Ovary (tissue), 9 donors: Measurements from ENCODE around the gene USP36. TPM values are rescaled to one million over a fixed set of nuclear protein-coding genes. Genes with fewer than 3 reads are reported as not detected.

Source experiments
- DNase-seq, 5 donors: peaks; one replicate each; pipeline ENCODE4 v3.0.0-alpha.2; 2019 to 2020
- H3K27ac ChIP-seq, 2 donors: fragments of 200-600 bp; one replicate each; pipeline versions ENCODE4 v1.5.1 to v1.8.0; 2019 to 2022
- H3K27me3 ChIP-seq: fragments of 200-600 bp; one replicate; pipeline ENCODE4 v1.8.0; 2022
- H3K36me3 ChIP-seq: fragments of 200-600 bp; sonication (generic); one replicate; pipeline ENCODE4 v1.5.1; 2019
- H3K4me1 ChIP-seq: one replicate; pipeline ENCODE4 v1.8.1; 2013; ENCODE audit warnings: mild to moderate bottlenecking, moderate library complexity; ENCODE audit not compliant: insufficient read depth
- H3K4me3 ChIP-seq: fragments of 200-600 bp; sonication (generic); one replicate; pipeline ENCODE4 v1.5.1; 2017
- H3K9me3 ChIP-seq, 2 donors: fragments of 200-600 bp in 1 of 2; sonication (generic) in 1 of 2; one replicate each; pipeline versions ENCODE4 v1.5.1 to v1.8.1; 2013 to 2019; ENCODE audit warnings: mild to moderate bottlenecking in 1 of 2, moderate library complexity in 1 of 2
- CTCF ChIP-seq, 3 donors: fragments of 450-650 bp in 2 of 3; fragments of 200-600 bp in 1 of 3; IDR thresholded peaks; one replicate each; pipeline versions ENCODE4 v1.5.1 to v1.8.0; 2016 to 2022; ENCODE audit warnings: antibody characterized with exemption in 3 of 3, mild to moderate bottlenecking in 1 of 3
- EP300 ChIP-seq: sonication (generic); formaldehyde crosslinking; IDR thresholded peaks from one replicate; pipeline ENCODE4 v1.6.1; 2017; ENCODE audit warnings: antibody characterized with exemption
- POLR2A ChIP-seq: fragments of 450-650 bp; IDR thresholded peaks from one replicate; pipeline ENCODE4 v1.6.1; 2017; ENCODE audit warnings: antibody characterized with exemption, mild to moderate bottlenecking, moderate library complexity
- WGBS, 3 donors: extraction: QIAGEN DNeasy Blood & Tissue Kit in 1 of 3; methylation state at CpG; one replicate each; pipeline versions ENCODE4 v1.1.5 to v1.1.7; 2013 to 2017; 5-methylcytosine and 5-hydroxymethylcytosine counted together
- intact Hi-C, 4 donors: fragments of 100-400 bp; cut with DNase I; formaldehyde crosslinking; loops; one replicate each; pipeline versions ENCODE4 v1.11.0 to v1.15.1; 2022 to 2023
- polyA plus RNA-seq, 2 donors: library from polyadenylated mRNA; stranded (reverse); fragments of 200-250 nt in 1 of 2; fragments of 350-450 nt in 1 of 2; fragmentation: Illumina TruSeq in 1 of 2; extraction: RNeasy Lipid Tissue Mini Kit (QIAGEN cat#74804) in 1 of 2; gene quantifications; one replicate each; pipeline ENCODE4 v1.2.3, GENCODE V29; 2013 to 2014
- total RNA-seq, 7 donors: library from RNA; depleted of rRNA in 2 of 7; stranded (reverse); fragments of >200 nt in 2 of 7; fragmentation: NEBNext Ultra II Directional in 3 of 7; extraction: Animal tissue kit (Norgen Biotek cat#: 25700) in 3 of 7; gene quantifications; one replicate each; pipeline versions ENCODE4 v1.1.0 to v1.2.4, GENCODE V29; 2016 to 2023
- donor health status: DM: no; HTN: no; CAD: no; lungs with moderate emphysema.
- donor health status: DM: no; HTN: no; CAD: no.
- donor health status: Bipolar disorder and iron deficiency.
- donor health status: DM: yes; HTN: yes; CAD: no.
- donor health status: DM: no; HTN: no; CAD: no.
- donor health status: DM: yes; HTN: yes; CAD: no.

USP36 gene
- total and polyA plus RNA-seq, 9 donors, result 38.7 to 127 (median 67.4) TPM

GRCh38 chr17:78791840-78792709, 48.5 kb downstream of the USP36 start:
- intact Hi-C loops, result no loop called here
- peak overlapping the region in 1 of 2 donors; percentile 29 for H3K27ac ChIP-seq
- peaks cover 11% of the 10 kb centered on the region for H3K4me1 ChIP-seq
- H3K4me3 ChIP-seq, result no peak overlapping the region
- no peaks in the 10 kb centered on the region for H3K36me3 ChIP-seq
- no peaks in the 10 kb centered on the region for H3K27me3 ChIP-seq
- DNase-seq, result no peak
- H3K9me3 ChIP-seq, result no peaks in the 10 kb centered on the region
- no peak for TF ChIP-seq CTCF (IDR thresholded peaks at IDR 0.05)
- TF ChIP-seq POLR2A, result no peak
- no peak for TF ChIP-seq EP300
- WGBS, 3 donors, result 78 to 84% (median 80%) methylated on average over 11 of the region's 11 CpGs

GRCh38 chr17:78790552-78790951, 50.1 kb downstream of the USP36 start:
- H3K27me3 ChIP-seq, result no peaks in the 10 kb centered on the region
- no peaks in the 10 kb centered on the region for H3K36me3 ChIP-seq
- DNase-seq, result peak in 2 of 5 donors; percentile 15 to 26
- H3K4me1 ChIP-seq, result peaks cover 8% of the 10 kb centered on the region
- no peaks in the 10 kb centered on the region for H3K9me3 ChIP-seq
- 86 to 94% (median 89%) methylated on average over 4 of the region's 4 CpGs for WGBS, 3 donors
- intact Hi-C loops, result no loop called here
- H3K4me3 ChIP-seq, result no peak overlapping the region
- TF ChIP-seq POLR2A, result no peak
- TF ChIP-seq EP300, result no peak
- TF ChIP-seq CTCF (IDR thresholded peaks at IDR 0.05), result no peak
- peak overlapping the region in 1 of 2 donors; percentile 1 for H3K27ac ChIP-seq

- WGBS, 3 donors, result 28 to 38% (median 31%) methylated on average over 14 of the region's 14 CpGs
- peak in 3 of 5 donors; percentile 59 to 70 (median 68) for DNase-seq
- TF ChIP-seq EP300 (no peak), CTCF (IDR thresholded peaks at IDR 0.05) (no peak), POLR2A (no peak)
- Histone ChIP-seq H3K36me3 (no peaks in the 10 kb centered on the region), H3K27ac (peak overlapping the region in 1 of 2 donors; percentile 1), H3K9me3 (no peaks in the 10 kb centered on the region), H3K4me3 (no peak overlapping the region), H3K27me3 (no peaks in the 10 kb centered on the region), H3K4me1 (peaks cover 3% of the 10 kb centered on the region)
- intact Hi-C loops, result no loop called here
Observed at GRCh38 chr17:78789663-78790181, 50.9 kb downstream of the USP36 start.

- no peaks in the 10 kb centered on the region for H3K36me3 ChIP-seq
- no peak for TF ChIP-seq EP300
- no peak for TF ChIP-seq CTCF (IDR thresholded peaks at IDR 0.05)
- no peak for TF ChIP-seq POLR2A
- intact Hi-C loops, result no loop called here
- H3K4me3 ChIP-seq, result no peak overlapping the region
- WGBS, 3 donors, result 64 to 69% (median 66%) methylated on average over 5 of the region's 5 CpGs
- H3K27ac ChIP-seq, result peak overlapping the region in 1 of 2 donors; percentile 1
- peaks cover 3% of the 10 kb centered on the region for H3K4me1 ChIP-seq
- H3K9me3 ChIP-seq, result no peaks in the 10 kb centered on the region
- DNase-seq, result peak in 1 of 5 donors; percentile 14
- H3K27me3 ChIP-seq, result no peaks in the 10 kb centered on the region
Observed at GRCh38 chr17:78789149-78789662, 51.4 kb downstream of the USP36 start.
